Measurements from ENCODE around the gene TTYH3.
"Not testable (repeated sequence)": the region's sequence is repeated elsewhere in the genome, so short reads cannot be mapped to it uniquely, and the experiment has no call there.

Gene TTYH3

GRCh38 chr7:2631946-2632732, at the start of gene TTYH3:
Gene TTYH3, plus strand, starts transcription at chr7:2631986. Its CDS starts 170 bp downstream, at chr7:2632156.
- DNase-seq: no peak

GRCh38 chr7:2582006-2582735, 49.6 kb upstream of the TTYH3 start:
- DNase-seq: no peak

GRCh38 chr7:2583798-2584580, 47.8 kb upstream of the TTYH3 start:
- no peak for DNase-seq

GRCh38 chr7:2585446-2585845, 46.3 kb upstream of the TTYH3 start:
- no peak for DNase-seq

- DNase-seq: no peak
Observed at GRCh38 chr7:2586326-2587020, 45.3 kb upstream of the TTYH3 start.

- DNase-seq: no peak
Observed at GRCh38 chr7:2587134-2587533, 44.7 kb upstream of the TTYH3 start.

GRCh38 chr7:2587778-2588177, 44.0 kb upstream of the TTYH3 start:
- DNase-seq: no peak

GRCh38 chr7:2589341-2589740, 42.4 kb upstream of the TTYH3 start:
- DNase-seq: no peak

- not testable (repeated sequence) for DNase-seq
Observed at GRCh38 chr7:2589941-2590340, 41.8 kb upstream of the TTYH3 start.

- no peak for DNase-seq
Observed at GRCh38 chr7:2592375-2592865, 39.4 kb upstream of the TTYH3 start.

- no peak for DNase-seq
Observed at GRCh38 chr7:2593036-2593727, 38.6 kb upstream of the TTYH3 start.

GRCh38 chr7:2594599-2594998, 37.2 kb upstream of the TTYH3 start:
- DNase-seq: no peak

GRCh38 chr7:2595258-2595860, 36.4 kb upstream of the TTYH3 start:
- no peak for DNase-seq

GRCh38 chr7:2596464-2597272, 35.1 kb upstream of the TTYH3 start:
- DNase-seq: no peak

GRCh38 chr7:2597273-2597640, 34.5 kb upstream of the TTYH3 start:
- DNase-seq: no peak

GRCh38 chr7:2598154-2598823, 33.5 kb upstream of the TTYH3 start:
- DNase-seq: no peak

GRCh38 chr7:2601065-2601464, 30.7 kb upstream of the TTYH3 start:
- DNase-seq: no peak

GRCh38 chr7:2601907-2602306, 29.9 kb upstream of the TTYH3 start:
- no peak for DNase-seq

GRCh38 chr7:2602406-2603043, 29.3 kb upstream of the TTYH3 start:
- DNase-seq: no peak

All from NCI-H1694 (cell line).